Adrenal gland (tissue), 12 donors: Measurements from ENCODE around the gene AGBL1. TPM values are rescaled to one million over a fixed set of nuclear protein-coding genes. Genes with fewer than 3 reads are reported as not detected.

Source experiments
- DNase-seq, 7 donors: peaks; one replicate each; pipeline ENCODE4 v3.0.0-alpha.2; 2019 to 2020
- H3K27ac ChIP-seq, 5 donors: fragments of 200-600 bp; sonication (generic) in 4 of 5; 1 replicate in 3 of 5; 2 replicates in 2 of 5; pipeline versions ENCODE4 v1.5.1 to v1.8.0; 2016 to 2020; ENCODE audit warnings: mild to moderate bottlenecking in 1 of 5
- H3K27me3 ChIP-seq: fragments of 200-600 bp; 2 replicates; pipeline ENCODE4 v1.8.0; 2021
- H3K36me3 ChIP-seq, 2 donors: fragments of 200-600 bp; replicated peaks in 1 of 2; 1 replicate in 1 of 2; 2 replicates in 1 of 2; pipeline versions ENCODE4 v1.5.1 to v1.8.0; 2018 to 2022
- H3K4me1 ChIP-seq, 2 donors: fragments of 200-600 bp; replicated peaks in 1 of 2; 1 replicate in 1 of 2; 2 replicates in 1 of 2; pipeline versions ENCODE4 v1.5.1 to v1.8.0; 2018 to 2021
- H3K4me3 ChIP-seq, 4 donors: fragments of 200-600 bp; sonication (generic) in 3 of 4; one replicate each; pipeline ENCODE4 v1.5.1; 2016 to 2018
- H3K9me3 ChIP-seq, 3 donors: fragments of 200-600 bp; sonication (generic) in 1 of 3; replicated peaks in 1 of 3; 1 replicate in 2 of 3; 2 replicates in 1 of 3; pipeline versions ENCODE4 v1.5.1 to v1.8.0; 2016 to 2021
- POLR2A ChIP-seq, 2 donors: fragments of 450-650 bp; IDR thresholded peaks; one replicate each; pipeline ENCODE4 v1.6.1; 2017; ENCODE audit warnings: antibody characterized with exemption in 2 of 2, mild to moderate bottlenecking in 2 of 2, moderate library complexity in 1 of 2
- WGBS, 4 donors: extraction: QIAGEN DNeasy Blood & Tissue Kit in 2 of 4; methylation state at CpG; one replicate each; pipeline versions ENCODE4 v1.1.5 to v1.1.7; 2013 to 2017; 5-methylcytosine and 5-hydroxymethylcytosine counted together
- intact Hi-C, 2 donors: fragments of 100-400 bp; cut with DNase I; formaldehyde crosslinking; loops; one replicate each; pipeline versions ENCODE4 v1.14.1 to v1.15.0; 2022 to 2023
- polyA plus RNA-seq, 3 donors: library from polyadenylated mRNA; stranded (reverse); fragments of 200-250 nt in 2 of 3; fragments of 350-450 nt in 1 of 3; fragmentation: Illumina TruSeq in 1 of 3; extraction: RNeasy Lipid Tissue Mini Kit (QIAGEN cat#74804) in 1 of 3; gene quantifications; one replicate each; pipeline ENCODE4 v1.2.3, GENCODE V29; 2013 to 2014
- total RNA-seq, 9 donors: library from RNA; depleted of rRNA in 4 of 9; stranded (reverse); fragments of >200 nt in 4 of 9; fragments of 120-200 nt in 1 of 9; fragmentation: NEBNext Ultra II Directional in 1 of 9; extraction: Animal tissue kit (Norgen Biotek cat#: 25700) in 1 of 9; gene quantifications; one replicate each; pipeline versions ENCODE4 v1.1.0 to v1.2.4, GENCODE V29; 2013 to 2023
- TF ChIP-seq, protein P1 (sequence below), 6 experiments: fragments of 450-650 bp in 4 of 6; fragments of 200-600 bp in 2 of 6; sonication (generic) in 1 of 6; IDR thresholded peaks; 1 replicate in 5 of 6; 2 replicates in 1 of 6; pipeline versions ENCODE4 v1.5.1 to v1.8.0; 2016 to 2021; ENCODE audit warnings: antibody characterized with exemption in 6 of 6, mild to moderate bottlenecking in 2 of 6, moderate library complexity in 1 of 6
- donor health status: healthy with polysubstance abuse.
- donor health status: Bipolar disorder and iron deficiency.
- donor health status: DM: yes; HTN: yes; CAD: no.
- donor health status: DM: no; HTN: no; CAD: no.
- donor health status: DM: no; HTN: no; CAD: no.
- donor health status: DM: yes; HTN: yes; CAD: no.

AGBL1 gene
- total and polyA plus RNA-seq, 12 donors: 0.04 to 0.07 (median 0.06) TPM; not detected in 9

DNA sequence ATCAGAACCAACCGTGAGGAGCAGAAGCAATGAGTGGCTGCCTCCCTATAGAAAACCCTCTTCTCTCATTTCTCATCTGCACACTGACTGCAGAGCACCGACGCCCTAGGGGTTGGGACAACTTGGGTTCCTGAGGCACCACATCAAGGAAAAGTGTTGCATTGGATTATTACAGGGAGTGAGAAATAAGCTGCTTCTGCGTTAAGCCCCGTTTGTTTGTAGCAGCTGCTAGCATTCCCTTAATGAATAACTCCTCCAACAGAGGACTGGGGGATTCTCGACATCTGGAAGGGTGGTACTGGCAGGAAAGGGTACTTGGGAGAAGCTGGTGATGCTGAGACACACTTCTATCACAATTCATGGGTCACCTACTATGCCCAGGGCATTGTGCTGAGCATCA, 25.3 kb upstream of the AGBL1 start:
- DNase-seq: no peak
- WGBS, 4 donors: 68 to 75% (median 74%) methylated on average over 6 of the region's 6 CpGs
- H3K36me3 ChIP-seq: no peaks in the 10 kb centered on the region
- no peak overlapping the region for H3K27ac ChIP-seq
- H3K4me3 ChIP-seq: no peak overlapping the region
- no peaks in the 10 kb centered on the region for H3K4me1 ChIP-seq
- no peaks in the 10 kb centered on the region for H3K9me3 ChIP-seq
- no peaks in the 10 kb centered on the region for H3K27me3 ChIP-seq
- no peak for TF ChIP-seq POLR2A (IDR thresholded peaks at IDR 0.05)
- TF ChIP-seq, protein P1, sequence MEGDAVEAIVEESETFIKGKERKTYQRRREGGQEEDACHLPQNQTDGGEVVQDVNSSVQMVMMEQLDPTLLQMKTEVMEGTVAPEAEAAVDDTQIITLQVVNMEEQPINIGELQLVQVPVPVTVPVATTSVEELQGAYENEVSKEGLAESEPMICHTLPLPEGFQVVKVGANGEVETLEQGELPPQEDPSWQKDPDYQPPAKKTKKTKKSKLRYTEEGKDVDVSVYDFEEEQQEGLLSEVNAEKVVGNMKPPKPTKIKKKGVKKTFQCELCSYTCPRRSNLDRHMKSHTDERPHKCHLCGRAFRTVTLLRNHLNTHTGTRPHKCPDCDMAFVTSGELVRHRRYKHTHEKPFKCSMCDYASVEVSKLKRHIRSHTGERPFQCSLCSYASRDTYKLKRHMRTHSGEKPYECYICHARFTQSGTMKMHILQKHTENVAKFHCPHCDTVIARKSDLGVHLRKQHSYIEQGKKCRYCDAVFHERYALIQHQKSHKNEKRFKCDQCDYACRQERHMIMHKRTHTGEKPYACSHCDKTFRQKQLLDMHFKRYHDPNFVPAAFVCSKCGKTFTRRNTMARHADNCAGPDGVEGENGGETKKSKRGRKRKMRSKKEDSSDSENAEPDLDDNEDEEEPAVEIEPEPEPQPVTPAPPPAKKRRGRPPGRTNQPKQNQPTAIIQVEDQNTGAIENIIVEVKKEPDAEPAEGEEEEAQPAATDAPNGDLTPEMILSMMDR (IDR thresholded peaks at IDR 0.05): no peak
- intact Hi-C loops: no loop called here

DNA sequence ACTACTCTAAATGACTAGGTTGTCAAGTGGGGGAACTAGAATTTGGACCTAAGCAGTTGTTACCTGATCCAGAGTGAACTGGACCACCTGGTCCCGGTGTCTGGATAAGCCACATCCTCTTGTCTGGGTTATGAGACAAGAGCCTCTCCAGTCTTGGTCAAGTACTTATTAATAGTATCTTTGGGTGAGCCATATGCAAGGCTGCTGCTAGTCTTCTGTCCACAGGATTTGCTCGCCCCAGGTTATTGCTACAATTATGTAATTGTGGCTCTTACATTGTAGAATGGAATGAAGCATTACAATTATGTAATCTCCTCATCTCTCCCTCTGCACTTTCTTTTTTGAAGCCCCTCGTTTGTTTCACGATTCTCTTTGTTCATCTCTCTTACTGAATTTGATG, 24.0 kb upstream of the AGBL1 start:
- Histone ChIP-seq H3K9me3 (no peaks in the 10 kb centered on the region), H3K27ac (no peak overlapping the region), H3K36me3 (no peaks in the 10 kb centered on the region), H3K27me3 (no peaks in the 10 kb centered on the region), H3K4me1 (no peaks in the 10 kb centered on the region), H3K4me3 (no peak overlapping the region)
- TF ChIP-seq, protein P1 (IDR thresholded peaks at IDR 0.05): no peak
- TF ChIP-seq POLR2A (IDR thresholded peaks at IDR 0.05): no peak
- DNase-seq: no peak
- intact Hi-C loops: no loop called here
- WGBS, 4 donors: 63 to 74% (median 70%) methylated on average over 4 of the region's 4 CpGs

DNA sequence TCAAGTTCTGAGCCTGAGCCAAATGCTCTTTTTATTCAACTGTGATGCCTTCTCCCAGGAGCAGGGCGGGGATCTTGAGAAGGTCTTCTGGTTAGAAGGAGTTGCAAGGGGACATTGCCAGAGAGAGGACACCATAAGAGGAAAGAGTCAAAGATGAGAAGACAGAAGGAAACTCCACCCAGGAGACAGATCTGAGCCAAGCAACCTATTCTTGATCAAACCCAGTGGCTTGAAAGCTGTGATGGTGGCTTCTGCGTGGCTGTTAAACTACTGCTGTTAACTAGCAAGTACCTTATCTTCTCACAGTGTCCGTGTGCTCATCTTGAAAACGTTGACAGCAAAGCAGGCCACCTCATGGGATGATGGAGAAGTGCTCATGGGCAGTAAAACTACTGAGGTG, 19.8 kb upstream of the AGBL1 start:
- WGBS, 4 donors: 62 to 78% (median 68%) methylated on average over 4 of the region's 4 CpGs
- DNase-seq: no peak
- H3K9me3 ChIP-seq: no peaks in the 10 kb centered on the region
- no peak overlapping the region for H3K4me3 ChIP-seq
- H3K27me3 ChIP-seq: no peaks in the 10 kb centered on the region
- H3K27ac ChIP-seq: no peak overlapping the region
- H3K36me3 ChIP-seq: no peaks in the 10 kb centered on the region
- TF ChIP-seq POLR2A (IDR thresholded peaks at IDR 0.05): no peak
- TF ChIP-seq, protein P1 (IDR thresholded peaks at IDR 0.05): no peak
- intact Hi-C loops: no loop called here
- H3K4me1 ChIP-seq: no peaks in the 10 kb centered on the region

DNA sequence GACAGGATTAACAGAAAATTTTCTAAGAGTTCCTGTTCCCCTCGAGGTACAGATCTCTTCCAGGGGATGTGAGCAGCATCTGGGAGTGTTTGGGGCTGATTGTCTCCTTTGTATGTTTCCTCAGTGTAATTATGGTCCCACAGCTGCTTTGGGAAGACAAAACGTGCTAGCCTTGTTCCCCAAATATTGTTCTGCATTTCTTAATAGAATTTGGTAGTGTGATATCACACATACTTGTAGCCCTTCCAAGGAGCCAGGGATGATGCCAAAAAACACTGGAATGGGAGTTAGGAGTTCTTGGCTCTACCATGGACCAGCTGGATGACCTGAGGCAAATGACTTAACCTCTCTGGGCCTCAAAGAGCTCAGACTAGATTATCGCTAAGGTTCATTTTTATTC, 19.0 kb upstream of the AGBL1 start:
- no peak for TF ChIP-seq POLR2A (IDR thresholded peaks at IDR 0.05)
- TF ChIP-seq, protein P1 (IDR thresholded peaks at IDR 0.05): no peak
- H3K27ac ChIP-seq: no peak overlapping the region

More for the DNA sequence above, 19.0 kb upstream of the AGBL1 start:
- no peaks in the 10 kb centered on the region for H3K9me3 ChIP-seq
- 53 to 67% (median 57%) methylated on average over 3 of the region's 3 CpGs for WGBS, 4 donors
- no peak for DNase-seq
- intact Hi-C loops: no loop called here
- no peak overlapping the region for H3K4me3 ChIP-seq
- H3K27me3 ChIP-seq: no peaks in the 10 kb centered on the region
- H3K36me3 ChIP-seq: no peaks in the 10 kb centered on the region
- no peaks in the 10 kb centered on the region for H3K4me1 ChIP-seq
